Measurements from ENCODE around the gene ASH1L.

GRCh38 chr1:155309423-155310021 is 253.1 kb downstream of the ASH1L start:
- TF ChIP-seq PRDM10 (tag by site-specific recombination; IDR thresholded peaks at IDR 0.05), result no peak
- TF ChIP-seq ZNF776 (tag by site-specific recombination; IDR thresholded peaks at IDR 0.05; ENCODE audit: borderline replicate concordance), result no peak
- TF ChIP-seq, protein P1, sequence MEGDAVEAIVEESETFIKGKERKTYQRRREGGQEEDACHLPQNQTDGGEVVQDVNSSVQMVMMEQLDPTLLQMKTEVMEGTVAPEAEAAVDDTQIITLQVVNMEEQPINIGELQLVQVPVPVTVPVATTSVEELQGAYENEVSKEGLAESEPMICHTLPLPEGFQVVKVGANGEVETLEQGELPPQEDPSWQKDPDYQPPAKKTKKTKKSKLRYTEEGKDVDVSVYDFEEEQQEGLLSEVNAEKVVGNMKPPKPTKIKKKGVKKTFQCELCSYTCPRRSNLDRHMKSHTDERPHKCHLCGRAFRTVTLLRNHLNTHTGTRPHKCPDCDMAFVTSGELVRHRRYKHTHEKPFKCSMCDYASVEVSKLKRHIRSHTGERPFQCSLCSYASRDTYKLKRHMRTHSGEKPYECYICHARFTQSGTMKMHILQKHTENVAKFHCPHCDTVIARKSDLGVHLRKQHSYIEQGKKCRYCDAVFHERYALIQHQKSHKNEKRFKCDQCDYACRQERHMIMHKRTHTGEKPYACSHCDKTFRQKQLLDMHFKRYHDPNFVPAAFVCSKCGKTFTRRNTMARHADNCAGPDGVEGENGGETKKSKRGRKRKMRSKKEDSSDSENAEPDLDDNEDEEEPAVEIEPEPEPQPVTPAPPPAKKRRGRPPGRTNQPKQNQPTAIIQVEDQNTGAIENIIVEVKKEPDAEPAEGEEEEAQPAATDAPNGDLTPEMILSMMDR (tag by site-specific recombination; IDR thresholded peaks at IDR 0.05), result peak; percentile 46; the same call in 1 of the 2 replicates
- no peak for TF ChIP-seq ZEB2 (tag by site-specific recombination; IDR thresholded peaks at IDR 0.05)
- TF ChIP-seq ZNF704 (tag by site-specific recombination; IDR thresholded peaks at IDR 0.05), result no peak
- TF ChIP-seq, protein P2, sequence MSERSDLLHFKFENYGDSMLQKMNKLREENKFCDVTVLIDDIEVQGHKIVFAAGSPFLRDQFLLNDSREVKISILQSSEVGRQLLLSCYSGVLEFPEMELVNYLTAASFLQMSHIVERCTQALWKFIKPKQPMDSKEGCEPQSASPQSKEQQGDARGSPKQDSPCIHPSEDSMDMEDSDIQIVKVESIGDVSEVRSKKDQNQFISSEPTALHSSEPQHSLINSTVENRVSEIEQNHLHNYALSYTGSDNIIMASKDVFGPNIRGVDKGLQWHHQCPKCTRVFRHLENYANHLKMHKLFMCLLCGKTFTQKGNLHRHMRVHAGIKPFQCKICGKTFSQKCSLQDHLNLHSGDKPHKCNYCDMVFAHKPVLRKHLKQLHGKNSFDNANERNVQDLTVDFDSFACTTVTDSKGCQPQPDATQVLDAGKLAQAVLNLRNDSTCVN (tag by site-specific recombination; optimal IDR thresholded peaks at IDR 0.05), result no peak
- no peak for TF ChIP-seq ZBTB11 (tag by site-specific recombination; conservative IDR thresholded peaks at IDR 0.05; ENCODE audit: low read depth)
- TF ChIP-seq, protein P3, sequence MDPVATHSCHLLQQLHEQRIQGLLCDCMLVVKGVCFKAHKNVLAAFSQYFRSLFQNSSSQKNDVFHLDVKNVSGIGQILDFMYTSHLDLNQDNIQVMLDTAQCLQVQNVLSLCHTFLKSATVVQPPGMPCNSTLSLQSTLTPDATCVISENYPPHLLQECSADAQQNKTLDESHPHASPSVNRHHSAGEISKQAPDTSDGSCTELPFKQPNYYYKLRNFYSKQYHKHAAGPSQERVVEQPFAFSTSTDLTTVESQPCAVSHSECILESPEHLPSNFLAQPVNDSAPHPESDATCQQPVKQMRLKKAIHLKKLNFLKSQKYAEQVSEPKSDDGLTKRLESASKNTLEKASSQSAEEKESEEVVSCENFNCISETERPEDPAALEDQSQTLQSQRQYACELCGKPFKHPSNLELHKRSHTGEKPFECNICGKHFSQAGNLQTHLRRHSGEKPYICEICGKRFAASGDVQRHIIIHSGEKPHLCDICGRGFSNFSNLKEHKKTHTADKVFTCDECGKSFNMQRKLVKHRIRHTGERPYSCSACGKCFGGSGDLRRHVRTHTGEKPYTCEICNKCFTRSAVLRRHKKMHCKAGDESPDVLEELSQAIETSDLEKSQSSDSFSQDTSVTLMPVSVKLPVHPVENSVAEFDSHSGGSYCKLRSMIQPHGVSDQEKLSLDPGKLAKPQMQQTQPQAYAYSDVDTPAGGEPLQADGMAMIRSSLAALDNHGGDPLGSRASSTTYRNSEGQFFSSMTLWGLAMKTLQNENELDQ (tag by site-specific recombination; IDR thresholded peaks at IDR 0.05; ENCODE audit: low read depth), result no peak
